Thyroid gland (tissue), 4 donors: ENCODE data around the gene CROT. TPM values are rescaled to one million over a fixed set of nuclear protein-coding genes. Genes with fewer than 3 reads are reported as not detected.

Experiments
- DNase-seq, 2 donors: peaks; one replicate each; pipeline ENCODE4 v3.0.0-alpha.2; 2019
- H3K27ac ChIP-seq, 3 donors: fragments of 200-600 bp; sonication (generic); 1 replicate in 2 of 3; 2 replicates in 1 of 3; pipeline ENCODE4 v1.5.1; 2016 to 2019; ENCODE audit warnings: mild to moderate bottlenecking in 1 of 3, moderate library complexity in 1 of 3
- H3K27me3 ChIP-seq: fragments of 200-600 bp; sonication (generic); one replicate; pipeline ENCODE4 v1.5.1; 2019
- H3K36me3 ChIP-seq, 2 donors: fragments of 200-600 bp; sonication (generic); one replicate each; pipeline ENCODE4 v1.5.1; 2016 to 2019
- H3K4me1 ChIP-seq, 2 donors: fragments of 200-600 bp; sonication (generic); one replicate each; pipeline ENCODE4 v1.5.1; 2017 to 2019
- H3K4me3 ChIP-seq, 3 donors: fragments of 200-600 bp; sonication (generic); replicated peaks in 1 of 3; 1 replicate in 2 of 3; 2 replicates in 1 of 3; pipeline ENCODE4 v1.5.1; 2016; ENCODE audit warnings: mild to moderate bottlenecking in 1 of 3
- H3K9me3 ChIP-seq: fragments of 200-600 bp; sonication (generic); one replicate; pipeline ENCODE4 v1.5.1; 2017
- POLR2A ChIP-seq, 2 donors: fragments of 450-650 bp; IDR thresholded peaks; one replicate each; pipeline ENCODE4 v1.6.1; 2017; ENCODE audit warnings: antibody characterized with exemption in 2 of 2, mild to moderate bottlenecking in 2 of 2, moderate library complexity in 1 of 2
- WGBS, 2 donors: methylation state at CpG; one replicate each; pipeline ENCODE4 v1.1.5; 2017; 5-methylcytosine and 5-hydroxymethylcytosine counted together
- intact Hi-C: fragments of 100-400 bp; cut with DNase I; formaldehyde crosslinking; loops from one replicate; pipeline ENCODE4 v1.15.1; 2023
- total RNA-seq, 4 donors: library from RNA; depleted of rRNA; stranded (reverse); fragments of >200 nt; gene quantifications; one replicate each; pipeline ENCODE4 v1.2.3, GENCODE V29; 2016
- TF ChIP-seq, protein P1 (sequence below), 6 experiments: fragments of 200-600 bp in 3 of 6; fragments of 450-650 bp in 3 of 6; sonication (generic) in 3 of 6; IDR thresholded peaks; one replicate each; pipeline ENCODE4 v1.5.1; 2016 to 2019; ENCODE audit warnings: antibody characterized with exemption in 6 of 6, mild to moderate bottlenecking in 2 of 6, inconsistent platforms in 1 of 6, moderate library complexity in 1 of 6

Gene CROT
- total RNA-seq, 4 donors from 2014 or later: 66.8 to 101 (median 93.0) TPM

DNA sequence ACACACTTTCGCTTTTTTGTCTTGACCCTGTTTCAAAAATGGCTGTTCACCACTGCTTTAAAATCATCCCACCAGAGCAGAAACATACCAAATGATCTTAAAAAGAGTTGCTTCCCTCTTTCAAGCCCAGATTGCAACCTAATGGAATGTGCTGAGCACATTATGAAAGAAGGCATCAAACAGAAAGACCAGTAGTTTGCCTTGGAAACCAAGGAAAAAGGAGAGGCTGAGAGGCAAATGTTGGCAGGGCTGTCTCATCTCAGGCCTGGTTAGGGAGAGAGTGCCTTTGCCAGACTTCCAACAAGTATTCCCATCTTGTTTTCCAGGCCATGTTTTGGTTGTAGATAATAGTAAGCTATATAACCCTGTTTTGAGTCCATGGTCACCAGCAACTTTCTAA is 65.7 kb downstream of the CROT start:
- Histone ChIP-seq H3K4me1 (peaks cover 3 to 15% of the 10 kb centered on the region in 2 donors), H3K4me3 (no peak overlapping the region), H3K9me3 (no peaks in the 10 kb centered on the region), H3K27ac (no peak overlapping the region), H3K36me3 (no peaks in the 10 kb centered on the region), H3K27me3 (no peaks in the 10 kb centered on the region)
- WGBS, 2 donors: 98% methylated on average over 1 of the region's 1 CpG
- intact Hi-C loops: no loop called here
- DNase-seq: no peak
- no peak for TF ChIP-seq POLR2A (IDR thresholded peaks at IDR 0.05)
- TF ChIP-seq, protein P1, sequence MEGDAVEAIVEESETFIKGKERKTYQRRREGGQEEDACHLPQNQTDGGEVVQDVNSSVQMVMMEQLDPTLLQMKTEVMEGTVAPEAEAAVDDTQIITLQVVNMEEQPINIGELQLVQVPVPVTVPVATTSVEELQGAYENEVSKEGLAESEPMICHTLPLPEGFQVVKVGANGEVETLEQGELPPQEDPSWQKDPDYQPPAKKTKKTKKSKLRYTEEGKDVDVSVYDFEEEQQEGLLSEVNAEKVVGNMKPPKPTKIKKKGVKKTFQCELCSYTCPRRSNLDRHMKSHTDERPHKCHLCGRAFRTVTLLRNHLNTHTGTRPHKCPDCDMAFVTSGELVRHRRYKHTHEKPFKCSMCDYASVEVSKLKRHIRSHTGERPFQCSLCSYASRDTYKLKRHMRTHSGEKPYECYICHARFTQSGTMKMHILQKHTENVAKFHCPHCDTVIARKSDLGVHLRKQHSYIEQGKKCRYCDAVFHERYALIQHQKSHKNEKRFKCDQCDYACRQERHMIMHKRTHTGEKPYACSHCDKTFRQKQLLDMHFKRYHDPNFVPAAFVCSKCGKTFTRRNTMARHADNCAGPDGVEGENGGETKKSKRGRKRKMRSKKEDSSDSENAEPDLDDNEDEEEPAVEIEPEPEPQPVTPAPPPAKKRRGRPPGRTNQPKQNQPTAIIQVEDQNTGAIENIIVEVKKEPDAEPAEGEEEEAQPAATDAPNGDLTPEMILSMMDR (IDR thresholded peaks at IDR 0.05): no peak

GRCh38 chr7:87413029-87413428 is 67.6 kb downstream of the CROT start:
- no peak for DNase-seq
- intact Hi-C loops: no loop called here
- Histone ChIP-seq H3K27ac (no peak overlapping the region), H3K27me3 (no peaks in the 10 kb centered on the region), H3K36me3 (no peaks in the 10 kb centered on the region), H3K4me1 (peaks cover 3 to 15% of the 10 kb centered on the region in 2 donors), H3K4me3 (no peak overlapping the region), H3K9me3 (no peaks in the 10 kb centered on the region)
- TF ChIP-seq, protein P1 (IDR thresholded peaks at IDR 0.05): no peak
- no peak for TF ChIP-seq POLR2A (IDR thresholded peaks at IDR 0.05)
- WGBS, 2 donors: 95 to 98% methylated on average over 1 of the region's 1 CpG

DNA sequence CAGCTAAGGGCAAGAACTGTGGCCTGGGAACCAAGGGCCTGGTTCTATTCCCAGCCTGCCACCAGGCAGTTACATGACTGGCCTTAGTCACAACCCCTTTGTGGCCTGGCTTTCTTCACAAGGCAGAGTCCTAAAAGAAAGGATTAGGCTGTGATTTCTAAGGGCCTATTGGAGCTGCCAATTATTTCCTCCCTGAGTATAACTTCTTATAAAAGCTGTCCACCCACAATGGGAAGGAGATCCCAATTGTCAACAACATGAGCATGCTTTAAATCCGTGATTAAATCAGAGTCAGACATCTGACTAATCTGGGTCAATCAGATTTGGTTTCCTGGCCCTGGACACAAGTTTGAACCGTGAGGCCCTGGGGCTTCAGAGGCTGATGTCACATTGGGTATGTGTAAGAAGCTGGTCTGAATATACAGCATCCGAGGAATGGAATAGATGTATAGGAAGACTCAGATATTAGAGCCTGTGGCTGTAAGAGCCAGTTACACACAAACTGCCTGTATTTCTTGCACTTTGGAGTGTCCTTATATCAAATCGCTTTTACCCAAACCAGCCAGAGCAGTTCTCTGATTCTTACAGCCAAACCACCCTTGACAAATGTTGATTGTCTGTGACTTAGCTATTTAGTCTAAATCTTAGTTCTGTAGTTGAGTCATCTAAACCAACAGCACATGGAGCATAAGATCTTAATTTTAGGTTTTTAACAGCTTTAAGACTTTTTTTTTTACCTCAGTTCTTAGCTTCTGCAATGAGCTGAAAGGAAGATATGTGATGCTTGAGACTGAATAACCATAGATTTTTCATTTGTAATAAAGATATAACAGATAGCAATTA is 68.7 kb downstream of the CROT start:
- intact Hi-C loops: no loop called here

DNA sequence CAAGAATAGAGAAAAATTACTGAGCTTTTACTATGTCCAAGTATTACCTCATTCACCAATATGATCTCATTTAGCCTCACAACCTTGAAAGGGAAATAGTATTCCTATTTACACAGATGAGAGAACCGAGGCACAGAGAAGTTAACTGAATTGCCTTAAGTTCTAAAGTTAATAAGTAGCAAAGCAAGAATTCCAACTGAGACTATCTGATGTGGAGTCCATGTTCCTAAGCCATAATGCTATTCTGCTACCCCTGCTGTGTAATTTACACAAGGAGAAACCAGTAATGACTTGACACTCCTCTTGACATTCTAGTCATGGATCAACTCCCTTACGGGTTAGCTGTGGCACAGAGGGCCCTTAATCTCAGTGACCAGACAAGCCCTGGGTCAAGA is 69.3 kb downstream of the CROT start:
- TF ChIP-seq, protein P1 (IDR thresholded peaks at IDR 0.05): no peak
- TF ChIP-seq POLR2A (IDR thresholded peaks at IDR 0.05): no peak
- DNase-seq: peak in 1 of 2 donors; percentile 12
- no peaks in the 10 kb centered on the region for H3K27me3 ChIP-seq
- intact Hi-C loops: no loop called here
- no peaks in the 10 kb centered on the region for H3K36me3 ChIP-seq
- 53 to 56% methylated on average over 2 of the region's 2 CpGs for WGBS, 2 donors
- no peak overlapping the region for H3K4me3 ChIP-seq
- H3K4me1 ChIP-seq: peaks cover 3 to 15% of the 10 kb centered on the region in 2 donors
- H3K27ac ChIP-seq: no peak overlapping the region
- no peaks in the 10 kb centered on the region for H3K9me3 ChIP-seq

More for the DNA sequence above, 68.7 kb downstream of the CROT start:
- TF ChIP-seq, protein P1 (IDR thresholded peaks at IDR 0.05): no peak
- no peak for TF ChIP-seq POLR2A (IDR thresholded peaks at IDR 0.05)
- H3K9me3 ChIP-seq: no peaks in the 10 kb centered on the region
- H3K27ac ChIP-seq: peak overlapping the region in 2 of 3 donors; percentile 0 to 25
- no peak for DNase-seq
- H3K4me1 ChIP-seq: peaks cover 3 to 15% of the 10 kb centered on the region in 2 donors
- H3K36me3 ChIP-seq: no peaks in the 10 kb centered on the region
- WGBS, 2 donors: 48 to 69% methylated on average over 4 of the region's 4 CpGs
- H3K27me3 ChIP-seq: no peaks in the 10 kb centered on the region
- H3K4me3 ChIP-seq: no peak overlapping the region
